Measurements from ENCODE around the gene TESMIN. TPM values are rescaled to one million over a fixed set of nuclear protein-coding genes. Genes with fewer than 3 reads are reported as not detected.

Gene TESMIN
- total and polyA plus RNA-seq, 2 of the 4 experiments (the other 2 are of a cell fraction) = 0.90 to 2.2 TPM

DNA sequence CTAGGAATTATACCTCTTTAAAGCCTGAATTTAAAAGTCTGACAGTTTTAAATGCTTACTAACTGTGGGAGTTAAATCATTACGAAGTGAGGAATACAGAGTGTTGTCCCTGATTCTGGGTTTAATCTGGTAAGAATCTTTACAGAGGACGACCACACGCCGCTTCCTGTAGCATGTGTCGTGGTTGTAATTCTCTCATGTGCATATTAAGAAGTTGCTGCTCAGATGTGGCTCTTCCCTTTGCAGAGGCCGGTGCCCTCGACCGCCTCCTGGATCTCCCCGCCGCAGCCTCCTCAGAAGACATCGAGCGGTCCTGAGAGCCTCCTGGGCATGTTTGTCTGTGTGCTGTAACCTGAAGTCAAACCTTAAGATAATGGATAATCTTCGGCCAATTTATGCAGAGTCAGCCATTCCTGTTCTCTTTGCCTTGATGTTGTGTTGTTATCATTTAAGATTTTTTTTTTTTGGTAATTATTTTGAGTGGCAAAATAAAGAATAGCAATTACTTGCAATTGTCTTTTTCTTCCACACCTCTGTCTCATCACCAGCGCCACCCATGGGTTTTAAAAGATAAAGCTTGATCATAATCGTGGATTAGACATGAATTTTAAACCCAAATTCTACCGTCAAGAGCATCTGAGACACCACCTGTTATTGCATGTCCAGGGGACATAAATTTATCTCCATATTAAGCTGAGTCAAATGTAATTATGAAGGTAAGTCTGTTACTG is 60.5 kb downstream of the TESMIN start:
- Histone ChIP-seq H3K27me3 (ENCODE audit: control insufficient read depth, insufficient read depth, low read length) (peaks cover 48% of the 10 kb centered on the region), H4K8ac (ENCODE audit: low read depth in 2 of 2, low read length in 2 of 2) (no peak overlapping the region), H2BK5ac (ENCODE audit: low read depth, low read length, poor library complexity, severe bottlenecking) (no peak overlapping the region), H2BK120ac (ENCODE audit: low read depth, low read length) (no peak overlapping the region), H3K14ac (replicated peaks; ENCODE audit: low read depth, low read length) (no peak overlapping the region), H2BK15ac (ENCODE audit: low read depth, low read length) (no peak overlapping the region), H3K9me1 (ENCODE audit: insufficient read depth, low read length) (no peaks in the 10 kb centered on the region), H3K9me3 (ENCODE audit: control insufficient read depth, insufficient read depth, low read length) (no peaks in the 10 kb centered on the region; the same call in 1 of the 2 replicates), H3K9ac (ENCODE audit: low read depth, low read length) (no peak overlapping the region), H3K4me3 (ENCODE audit: insufficient read depth, low read depth, low read length) (no peak overlapping the region), H2AK5ac (ENCODE audit: low read depth, low read length) (no peak overlapping the region), H3K4ac (ENCODE audit: low read depth, low read length) (no peak overlapping the region), H3K27ac (ENCODE audit: insufficient read depth, low read length) (no peak overlapping the region), H3K4me1 (ENCODE audit: control insufficient read depth, insufficient read depth, low read length) (no peaks in the 10 kb centered on the region), H3K79me1 (ENCODE audit: low read depth in 1 of 2, low read length in 2 of 2) (no peaks in the 10 kb centered on the region), H3K56ac (ENCODE audit: extremely low read depth, insufficient read depth, low read length) (no peak overlapping the region), H4K91ac (ENCODE audit: insufficient read depth, low read depth, low read length) (no peak overlapping the region), H3K23ac (ENCODE audit: low read depth, low read length) (no peak overlapping the region), H2AK9ac (replicated peaks; ENCODE audit: low read depth, low read length, poor library complexity) (no peak overlapping the region), H3K4me2 (ENCODE audit: low read depth, low read length) (no peak overlapping the region), H3K36me3 (ENCODE audit: control insufficient read depth, insufficient read depth, low read length) (no peaks in the 10 kb centered on the region), H2AFZ (replicated peaks; ENCODE audit: low read length, poor library complexity) (no peak overlapping the region), H4K20me1 (ENCODE audit: insufficient read depth, low read length) (no peaks in the 10 kb centered on the region), H4K5ac (ENCODE audit: low read depth, low read length) (no peak overlapping the region), H2BK20ac (ENCODE audit: low read depth, low read length) (no peak overlapping the region), H3K18ac (ENCODE audit: low read depth, low read length) (no peak overlapping the region)
- no peak for DNase-seq
- dilution Hi-C loops (cut with HindIII; ENCODE audit: low sequenced_read_pairs, unreplicated experiment) (no loop called here), in situ Hi-C loops (cut with MboI; ENCODE audit: low sequenced_read_pairs) (no loop called here), intact Hi-C loops (cut with micrococcal nuclease) (no loop called here)
- CTCF ChIA-PET = no interaction called here
- POLR2A ChIA-PET (ENCODE audit: unreplicated experiment) = no interaction called here
- 60% methylated on average over 1 of the region's 16 CpGs; no CpG with 5 or more reads in 1 of the 2 experiments for WGBS, 2 experiments (ENCODE audit: extremely low coverage in 2 of 2, insufficient read length in 1 of 2)
- no TSS peak for BruUV-seq (replicated peaks)
- no peak for ATAC-seq (ENCODE audit: low read depth)
- TF ChIP-seq MAFK (IDR thresholded peaks at IDR 0.05; ENCODE audit: low read depth, low read length) = peak; percentile 90
- TF ChIP-seq FOS (IDR thresholded peaks at IDR 0.05; ENCODE audit: low read depth, low read length) = no peak
- peak; percentile 9; the same call in 1 of the 2 replicates for TF ChIP-seq CTCF (conservative IDR thresholded peaks at IDR 0.05; ENCODE audit: low read depth, low read length)
- no peak for TF ChIP-seq BHLHE40 (IDR thresholded peaks at IDR 0.05; ENCODE audit: low read depth, low read length)

Data from IMR-90 (cell line).